Spleen (tissue), 11 donors: ENCODE data around the gene CNP. TPM values are rescaled to one million over a fixed set of nuclear protein-coding genes. Genes with fewer than 3 reads are reported as not detected.

Source experiments
- DNase-seq: peaks from one replicate; pipeline ENCODE4 v3.0.0-alpha.2; 2020
- H3K27ac ChIP-seq, 8 donors: fragments of 200-600 bp; sonication (generic) in 7 of 8; 1 replicate in 4 of 8; 2 replicates in 4 of 8; pipeline versions ENCODE4 v1.5.0 to v1.8.0; 2016 to 2021; ENCODE audit warnings: inconsistent platforms in 4 of 8, mild to moderate bottlenecking in 4 of 8, moderate library complexity in 1 of 8
- H3K27me3 ChIP-seq, 7 donors: fragments of 200-600 bp; sonication (generic) in 6 of 7; replicated peaks in 1 of 7; 1 replicate in 4 of 7; 2 replicates in 3 of 7; pipeline versions ENCODE4 v1.5.0 to v1.8.0; 2016 to 2021; ENCODE audit warnings: inconsistent platforms in 3 of 7, mild to moderate bottlenecking in 1 of 7
- H3K36me3 ChIP-seq, 6 donors: fragments of 200-600 bp; sonication (generic) in 5 of 6; 1 replicate in 4 of 6; 2 replicates in 2 of 6; pipeline versions ENCODE4 v1.5.0 to v1.8.0; 2016 to 2021; ENCODE audit warnings: inconsistent platforms in 2 of 6
- H3K4me1 ChIP-seq, 6 donors: fragments of 200-600 bp; sonication (generic) in 5 of 6; 1 replicate in 3 of 6; 2 replicates in 3 of 6; pipeline versions ENCODE4 v1.5.0 to v1.8.0; 2016 to 2021; ENCODE audit warnings: inconsistent platforms in 3 of 6
- H3K4me3 ChIP-seq, 8 donors: fragments of 200-600 bp; sonication (generic) in 7 of 8; 1 replicate in 4 of 8; 2 replicates in 4 of 8; pipeline versions ENCODE4 v1.5.0 to v1.8.0; 2016 to 2021; ENCODE audit warnings: inconsistent platforms in 4 of 8, mild to moderate bottlenecking in 4 of 8, moderate library complexity in 2 of 8
- H3K9me3 ChIP-seq, 8 donors: fragments of 200-600 bp; sonication (generic) in 7 of 8; 1 replicate in 4 of 8; 2 replicates in 4 of 8; pipeline versions ENCODE4 v1.5.0 to v1.8.0; 2016 to 2021; ENCODE audit warnings: inconsistent platforms in 4 of 8
- CTCF ChIP-seq, 11 experiments: fragments of 200-600 bp in 7 of 11; fragments of 450-650 bp in 4 of 11; sonication (generic) in 4 of 11; IDR thresholded peaks in 8 of 11; conservative IDR thresholded peaks in 3 of 11; 1 replicate in 7 of 11; 2 replicates in 4 of 11; pipeline versions ENCODE4 v1.4.0 to v1.8.0; 2016 to 2021; ENCODE audit warnings: antibody characterized with exemption in 11 of 11, inconsistent platforms in 4 of 11, mild to moderate bottlenecking in 1 of 11
- POLR2A ChIP-seq, 3 donors: fragments of 450-650 bp; IDR thresholded peaks; one replicate each; pipeline ENCODE4 v1.5.1; 2017; ENCODE audit warnings: antibody characterized with exemption in 3 of 3, mild to moderate bottlenecking in 1 of 3
- POLR2AphosphoS5 ChIP-seq, 3 donors: sonication (generic); formaldehyde crosslinking; IDR thresholded peaks; one replicate each; pipeline ENCODE4 v1.5.1; 2017; ENCODE audit warnings: antibody characterized with exemption in 3 of 3
- WGBS, 5 donors: extraction: QIAGEN DNeasy Blood & Tissue Kit in 3 of 5; methylation state at CpG; one replicate each; pipeline versions ENCODE4 v1.1.5 to v1.1.7; 2013 to 2018; 5-methylcytosine and 5-hydroxymethylcytosine counted together
- intact Hi-C: fragments of 100-400 bp; cut with DNase I; formaldehyde crosslinking; loops from one replicate; pipeline ENCODE4 v1.15.0; 2023; ENCODE audit warnings: low total_unique reads
- polyA plus RNA-seq, 3 donors: library from polyadenylated mRNA; stranded (reverse); fragments of 200-250 nt; gene quantifications; one replicate each; pipeline ENCODE4 v1.2.1, GENCODE V29; 2013
- total RNA-seq, 7 donors: library from RNA; depleted of rRNA in 3 of 7; stranded (reverse); fragments of >200 nt in 3 of 7; fragmentation: NEBNext Ultra II Directional in 4 of 7; extraction: Animal tissue kit (Norgen Biotek cat#: 25700) in 4 of 7; gene quantifications; one replicate each; pipeline versions ENCODE4 v1.1.0 to v1.2.1, GENCODE V29; 2016 to 2021
- donor health status: healthy with polysubstance abuse.
- donor health status: DM: no; HTN: no; CAD: no; lungs with moderate emphysema.
- donor health status: DM: no; HTN: no; CAD: no.
- donor health status: Bipolar disorder and iron deficiency.
- donor health status: healthy.
- donor health status: DM: no; HTN: no; CAD: no.
- donor health status: DM: yes; HTN: yes; CAD: no.

Gene CNP
- total and polyA plus RNA-seq, 10 donors, result 22.3 to 49.8 (median 41.7) TPM

- DNase-seq, result peak; percentile 82
- intact Hi-C loops, result loop anchor here (5.0 kb wide), 1 partner anchor 94 kb away; no protein-coding TSS in a partner anchor
- peak in 2 of 3 donors; percentile 12 to 27 for TF ChIP-seq POLR2AphosphoS5 (IDR thresholded peaks at IDR 0.05)
- peak in 1 of 11 experiments; percentile 23 for TF ChIP-seq CTCF (IDR thresholded peaks at IDR 0.05 in 8 of 11, conservative IDR thresholded peaks at IDR 0.05 in 3 of 11)
- TF ChIP-seq POLR2A (IDR thresholded peaks at IDR 0.05), result no peak
- Histone ChIP-seq H3K27ac (peak overlapping the region; percentile 28 to 85 (median 66)), H3K4me3 (no peak overlapping the region), H3K4me1 (peaks cover 25 to 87% (median 51%) of the 10 kb centered on the region in 6 donors), H3K9me3 (no peaks in the 10 kb centered on the region), H3K36me3 (peaks cover 0 to 32% (median 27%) of the 10 kb centered on the region in 6 donors), H3K27me3 (peaks cover 0 to 10% (median 0%) of the 10 kb centered on the region in 7 donors)
- 56 to 78% (median 68%) methylated on average over 14 to 15 of the region's 15 CpGs for WGBS, 5 donors
These were observed 57.1 kb downstream of the CNP start for GRCh38 chr17:42023524-42024349.

- Histone ChIP-seq H3K9me3 (no peaks in the 10 kb centered on the region), H3K27me3 (peaks cover 0 to 10% (median 0%) of the 10 kb centered on the region in 7 donors), H3K27ac (peak overlapping the region; percentile 28 to 85 (median 66)), H3K4me3 (no peak overlapping the region), H3K36me3 (peaks cover 0 to 32% (median 27%) of the 10 kb centered on the region in 6 donors), H3K4me1 (peaks cover 25 to 72% (median 44%) of the 10 kb centered on the region in 6 donors)
- TF ChIP-seq POLR2AphosphoS5 (IDR thresholded peaks at IDR 0.05) (no peak), CTCF (IDR thresholded peaks at IDR 0.05 in 8 of 11, conservative IDR thresholded peaks at IDR 0.05 in 3 of 11) (peak in 1 of 11 experiments; percentile 6)
- intact Hi-C loops, result no loop called here
- peak; percentile 70 for DNase-seq
- WGBS, 5 donors, result 63 to 79% (median 65%) methylated on average over 8 of the region's 8 CpGs
These were observed 58.6 kb downstream of the CNP start for GRCh38 chr17:42025191-42025579.

- 89 to 98% (median 95%) methylated on average over 3 of the region's 3 CpGs for WGBS, 5 donors
- intact Hi-C loops, result no loop called here
- Histone ChIP-seq H3K9me3 (no peaks in the 10 kb centered on the region), H3K4me3 (no peak overlapping the region), H3K36me3 (peaks cover 0 to 32% (median 27%) of the 10 kb centered on the region in 6 donors), H3K4me1 (peaks cover 19 to 65% (median 37%) of the 10 kb centered on the region in 6 donors), H3K27ac (no peak overlapping the region), H3K27me3 (peaks cover 0 to 10% (median 0%) of the 10 kb centered on the region in 7 donors)
- no peak for DNase-seq
- TF ChIP-seq CTCF (IDR thresholded peaks at IDR 0.05 in 8 of 11, conservative IDR thresholded peaks at IDR 0.05 in 3 of 11), result no peak
- no peak for TF ChIP-seq POLR2AphosphoS5 (IDR thresholded peaks at IDR 0.05)
- no peak for TF ChIP-seq POLR2A (IDR thresholded peaks at IDR 0.05)
These were observed 59.3 kb downstream of the CNP start for GRCh38 chr17:42025936-42026335.
